K562 (cell line): ENCODE measurements around the gene TMEFF1. TPM values are rescaled to one million over a fixed set of nuclear protein-coding genes. Genes with fewer than 3 reads are reported as not detected.

ENCODE experiments used
- ATAC-seq: fragments of 200-7000 bp; cut with Tn5 transposase; 3 replicates; pipeline ENCODE4 v1.9.1; 2020; ENCODE audit warnings: moderate library complexity
- BruUV-seq: library from RNA; stranded (reverse); fragments of 400-500 nt; replicated peaks from 2 replicates; lab custom pipeline; 2021; lab: Mats Ljungman, UMichigan
- CTCF ChIA-PET: fragments of 300-600 bp; formaldehyde crosslinking; extraction: SDS; loops from one replicate; lab custom pipeline; 2021; ENCODE audit warnings: low intra/inter-chr PET ratio; lab: Yijun Ruan, JAX
- POLR2A ChIA-PET: fragments of 300-600, 350-650 bp; sonication (Branson Sonifier 250); formaldehyde crosslinking; extraction: SDS; loops from one replicate; lab custom pipeline; 2021; ENCODE audit warnings: antibody characterized with exemption, inconsistent platforms; lab: Yijun Ruan, JAX
- DNase-seq, 4 experiments: peaks; one replicate each; pipeline versions ENCODE4 v3.0.0 to v3.0.0-alpha.2; 2011 to 2018; ENCODE audit warnings: low spot score in 3 of 4, mixed read lengths in 3 of 4; ENCODE audit errors: extremely low read depth in 1 of 4
- FAIRE-seq: peaks from 2 replicates; lab custom pipeline; 2011; peaks lifted over from hg19 to GRCh38; lab: Jason Lieb, UNC
- H2AFZ ChIP-seq: 2 replicates; pipeline ENCODE4 v1.6.0; 2011; ENCODE audit warnings: low read depth, low read length, control low read depth, inconsistent platforms
- H3K27ac ChIP-seq: fragments of 200-600 bp; 3 replicates; pipeline ENCODE4 v1.8.0; 2011; ENCODE audit warnings: low read depth, mild to moderate bottlenecking, control low read depth, inconsistent platforms, low read length, moderate library complexity, mixed read lengths; ENCODE audit errors: extremely low read depth
- H3K27me3 ChIP-seq, 2 experiments: fragments of 300-600 bp in 1 of 2; 2 replicates in 1 of 2; 3 replicates in 1 of 2; pipeline versions ENCODE4 v1.6.0 to v1.8.0; 2011; ENCODE audit warnings: inconsistent platforms in 2 of 2, low read length in 2 of 2, mild to moderate bottlenecking in 1 of 2, mixed read lengths in 1 of 2, moderate library complexity in 1 of 2; ENCODE audit not compliant: control insufficient read depth in 2 of 2, insufficient read depth in 2 of 2
- H3K36me3 ChIP-seq: fragments of 300-600 bp; 3 replicates; pipeline ENCODE4 v1.8.0; 2011; ENCODE audit warnings: mild to moderate bottlenecking, low read length, inconsistent platforms; ENCODE audit not compliant: control insufficient read depth, insufficient read depth
- H3K4me1 ChIP-seq, 2 experiments: fragments of 200-600 bp in 1 of 2; replicated peaks in 1 of 2; 2 replicates in 1 of 2; 3 replicates in 1 of 2; pipeline versions ENCODE4 v1.5.1 to v1.8.0; 2011; ENCODE audit warnings: inconsistent platforms in 2 of 2, low read length in 2 of 2, mild to moderate bottlenecking in 1 of 2, mixed read lengths in 1 of 2, moderate library complexity in 1 of 2; ENCODE audit not compliant: control insufficient read depth in 2 of 2, insufficient read depth in 2 of 2
- H3K4me2 ChIP-seq: 2 replicates; pipeline ENCODE4 v1.6.1; 2011; ENCODE audit warnings: low read length, control low read depth, inconsistent platforms, mixed read lengths; ENCODE audit not compliant: insufficient read depth
- H3K4me3 ChIP-seq: fragments of 200-600 bp; sonication (generic), shearing (Covaris generic); 2 replicates; pipeline ENCODE4 v1.5.1; 2016; ENCODE audit warnings: control low read depth, inconsistent platforms
- H3K79me2 ChIP-seq: fragments of 200-600 bp; 3 replicates; pipeline ENCODE4 v1.8.0; 2011; ENCODE audit warnings: low read length, inconsistent platforms; ENCODE audit not compliant: control insufficient read depth, insufficient read depth
- H3K9ac ChIP-seq, 2 experiments: 2 replicates each; pipeline versions ENCODE4 v1.6.0 to v1.6.1; 2011; ENCODE audit warnings: low read depth in 2 of 2, low read length in 2 of 2, control low read depth in 1 of 2, inconsistent platforms in 1 of 2, mild to moderate bottlenecking in 1 of 2, mixed read lengths in 1 of 2; ENCODE audit not compliant: insufficient read depth in 1 of 2
- H3K9me1 ChIP-seq: one replicate; pipeline ENCODE4 v1.6.0; 2011; ENCODE audit warnings: inconsistent platforms, mild to moderate bottlenecking, low read length, moderate library complexity; ENCODE audit not compliant: control insufficient read depth, insufficient read depth
- H3K9me3 ChIP-seq: replicated peaks from 2 replicates; pipeline ENCODE4 v1.5.1; 2011; ENCODE audit warnings: low read depth, low read length, inconsistent platforms; ENCODE audit not compliant: control insufficient read depth, insufficient read depth
- H4K20me1 ChIP-seq: replicated peaks from 2 replicates; pipeline ENCODE4 v1.6.1; 2011; ENCODE audit warnings: low read length, inconsistent platforms, mixed read lengths; ENCODE audit not compliant: control insufficient read depth, insufficient read depth
- ATF7 ChIP-seq: fragments of 450-650 bp; IDR thresholded peaks from 2 replicates; pipeline ENCODE4 v1.7.1; 2014; ENCODE audit warnings: mild to moderate bottlenecking, moderate library complexity
- BACH1 ChIP-seq: fragments of 200-800 bp; sonication (Bioruptor generic); IDR thresholded peaks from 2 replicates; pipeline ENCODE4 v1.6.1; 2016; ENCODE audit warnings: missing genetic modification characterization, missing compliant biosample characterization
- CREM ChIP-seq: IDR thresholded peaks from 2 replicates; pipeline ENCODE4 v1.6.1; 2014; ENCODE audit warnings: antibody characterized with exemption, low read depth
- FOXJ2 ChIP-seq: fragments of 200-800 bp; sonication (Bioruptor generic); IDR thresholded peaks from 2 replicates; pipeline ENCODE4 v1.6.1; 2016; ENCODE audit warnings: missing genetic modification characterization, missing compliant biosample characterization
- IFI16 ChIP-seq: fragments of 250-450 bp; sonication (Bioruptor Pico); IDR thresholded peaks from 2 replicates; pipeline ENCODE4 v2.1.2; 2022; ENCODE audit warnings: mild to moderate bottlenecking, inconsistent platforms
- KDM1A ChIP-seq, 2 experiments: fragments of 450-650 bp; IDR thresholded peaks; 2 replicates each; pipeline ENCODE4 v1.6.1; 2016; ENCODE audit warnings: mild to moderate bottlenecking in 2 of 2
- LEF1 ChIP-seq: fragments of 450-650 bp; IDR thresholded peaks from 2 replicates; pipeline ENCODE4 v1.6.1; 2016; ENCODE audit warnings: mild to moderate bottlenecking
- MAFG ChIP-seq: fragments of 450-650 bp; conservative IDR thresholded peaks from 2 replicates; pipeline ENCODE4 v1.6.1; 2016; ENCODE audit warnings: missing genetic modification characterization, missing compliant biosample characterization
- MECOM ChIP-seq: fragments of 250-450 bp; sonication (Bioruptor Pico); IDR thresholded peaks from 2 replicates; pipeline ENCODE4 v1.8.0; 2022; ENCODE audit warnings: inconsistent platforms
- MEIS2 ChIP-seq: fragments of 450-650 bp; IDR thresholded peaks from 2 replicates; pipeline ENCODE4 v1.6.1; 2014; ENCODE audit warnings: mild to moderate bottlenecking; ENCODE audit not compliant: partially characterized antibody
- MNT ChIP-seq, 2 experiments: fragments of 450-650 bp; conservative IDR thresholded peaks; 2 replicates each; pipeline ENCODE4 v1.6.1; 2017; ENCODE audit warnings: mild to moderate bottlenecking in 2 of 2, moderate library complexity in 2 of 2
- NBN ChIP-seq: fragments of 450-650 bp; IDR thresholded peaks from 2 replicates; pipeline ENCODE4 v1.6.1; 2016; ENCODE audit warnings: low read depth, mild to moderate bottlenecking
- NR2C2 ChIP-seq, 2 experiments: fragments of 200-800 bp in 1 of 2; sonication (Bioruptor generic) in 1 of 2; sonication (generic) in 1 of 2; formaldehyde crosslinking in 1 of 2; IDR thresholded peaks; 2 replicates each; pipeline versions ENCODE4 v1.6.1 to v1.8.0; 2016 to 2022; ENCODE audit warnings: mild to moderate bottlenecking in 1 of 2, missing compliant biosample characterization in 1 of 2, missing genetic modification characterization in 1 of 2, missing genetic modification reagents in 1 of 2
- PKNOX1 ChIP-seq: fragments of 450-650 bp; IDR thresholded peaks from 2 replicates; pipeline ENCODE4 v1.6.1; 2016
- SMARCA4 ChIP-seq: fragments of 450-650 bp; IDR thresholded peaks from 2 replicates; pipeline ENCODE4 v1.6.1; 2016
- SMARCC2 ChIP-seq: fragments of 450-650 bp; IDR thresholded peaks from 2 replicates; pipeline ENCODE4 v1.6.1; 2017; ENCODE audit warnings: antibody characterized with exemption, moderate library complexity, mild to moderate bottlenecking, low read depth
- TOE1 ChIP-seq, 2 experiments: fragments of 450-650 bp in 1 of 2; sonication (generic) in 1 of 2; formaldehyde crosslinking in 1 of 2; IDR thresholded peaks; 2 replicates each; pipeline versions ENCODE4 v1.7.1 to v1.8.0; 2016 to 2022; ENCODE audit warnings: borderline replicate concordance in 2 of 2, mild to moderate bottlenecking in 2 of 2, antibody characterized with exemption in 1 of 2, inconsistent platforms in 1 of 2, low read depth in 1 of 2, missing genetic modification reagents in 1 of 2, moderate library complexity in 1 of 2
- ZNF175 ChIP-seq: fragments of 200-800 bp; sonication (Bioruptor generic); IDR thresholded peaks from 2 replicates; pipeline ENCODE4 v1.6.1; 2016; ENCODE audit warnings: low read depth, mild to moderate bottlenecking, missing genetic modification characterization, missing compliant biosample characterization
- ZNF316 ChIP-seq: fragments of 450-650 bp; IDR thresholded peaks from 2 replicates; pipeline ENCODE4 v1.6.1; 2016
- WGBS: fragments of 100-300 bp; shearing (Covaris generic); methylation state at CpG from one replicate; pipeline ENCODE4 v1.1.6; 2016; ENCODE audit warnings: low coverage, mixed read lengths; ENCODE audit not compliant: insufficient coverage; ENCODE audit errors: missing lambda C conversion rate; 5-methylcytosine and 5-hydroxymethylcytosine counted together
- in situ Hi-C: fragments of 300-500 bp; cut with MboI; formaldehyde crosslinking; loops from 4 replicates; pipeline ENCODE4 v1.15.0; 2018; ENCODE audit warnings: inconsistent platforms, mixed read lengths
- intact Hi-C: fragments of 100-400 bp; cut with micrococcal nuclease; formaldehyde crosslinking; loops from 2 replicates; pipeline ENCODE4 v1.14.2; 2022
- polyA plus RNA-seq, 8 experiments: library from polyadenylated mRNA; depleted of rRNA in 4 of 8; stranded (reverse) in 5 of 8; unstranded in 3 of 8; fragments of >200 nt; fragmentation: Nextera tagmentation in 2 of 8; fragmentation: Illumina TruSeq in 1 of 8; extraction: Ambion mirVana in 2 of 8; extraction: Trizol in 1 of 8; gene quantifications; 2 replicates each; pipeline versions ENCODE4 v1.2.1 to v1.2.3, GENCODE V29; 2011 to 2014; ENCODE audit warnings: inconsistent platforms in 1 of 8, missing spikeins in 1 of 8
- total RNA-seq, 7 experiments: library from RNA; depleted of rRNA in 6 of 7; stranded (reverse); fragments of >200 nt in 6 of 7; fragmentation: Illumina TruSeq in 2 of 7; extraction: Trizol in 2 of 7; gene quantifications; 2 replicates each; pipeline versions ENCODE4 v1.2.1 to v1.2.3, GENCODE V29; 2011 to 2021; ENCODE audit warnings: low replicate concordance in 1 of 7

The TMEFF1 gene
- total and polyA plus RNA-seq, 9 of the 15 experiments (the other 6 are each of a cell fraction or from before 2014, with no cell fraction given) = 0.07 to 1.1 (median 0.28) TPM; not detected in 2

- H3K9ac ChIP-seq = peak overlapping the region in 1 of 2 experiments; percentile 3; a peak in 1 of 4 replicates
- no peaks in the 10 kb centered on the region; the same call in 1 of the 3 replicates for H3K36me3 ChIP-seq
- WGBS = 26% methylated on average over 9 of the region's 9 CpGs
- POLR2A ChIA-PET = interaction anchor here (0.6 to 1.6 kb wide), 6 partner anchors 9 to 921 kb away, joined by 3 to 7 read pairs (median 4); no protein-coding TSS in a partner anchor
- no peaks in the 10 kb centered on the region for H3K9me3 ChIP-seq
- in situ Hi-C loops = loop anchor here (5.0 kb wide), 1 partner anchor 87 kb away; no protein-coding TSS in a partner anchor
- CTCF ChIA-PET = no interaction called here
- H3K4me1 ChIP-seq = peaks cover 7 to 34% of the 10 kb centered on the region in 2 experiments
- no peak overlapping the region; the same call in 1 of the 2 replicates for H2AFZ ChIP-seq
- no peak overlapping the region for H3K4me3 ChIP-seq
- peak in 1 of 4 experiments; percentile 42 for DNase-seq
- BruUV-seq = no TSS peak
- no peaks in the 10 kb centered on the region for H3K9me1 ChIP-seq
- peak overlapping the region; percentile 85 for H3K4me2 ChIP-seq
- no peak for FAIRE-seq
- peaks cover 39% of the 10 kb centered on the region for H3K79me2 ChIP-seq
- H4K20me1 ChIP-seq = 0 out of 2 replicates have a peak, but pooled peaks cover 3% of the 10 kb centered on the region
- H3K27me3 ChIP-seq = no peaks in the 10 kb centered on the region
- intact Hi-C loops = loop anchor here (5.0 kb wide), 2 partner anchors 77 to 168 kb away; partner anchors contain the start of gene TEX10
- H3K27ac ChIP-seq = peak overlapping the region; percentile 14; the same call in 1 of the 3 replicates
- ATAC-seq = no peak
- 0 out of 2 replicates have a peak, but pooled peaks have one; percentile 50 for TF ChIP-seq FOXJ2 (tag)
- TF ChIP-seq ZNF175 (CRISPR knock-in tag) = peak; percentile 72
- no peak for TF ChIP-seq IFI16
- 0 out of 4 replicates have a peak, but pooled peaks of 1 of the 2 experiments have one; percentile 35 for TF ChIP-seq MNT (conservative IDR thresholded peaks at IDR 0.05)
- TF ChIP-seq NR2C2 (CRISPR knock-in tag; IDR thresholded peaks at IDR 0.05) = no peak
- no peak for TF ChIP-seq NR2C2 (tag; IDR thresholded peaks at IDR 0.05)
- TF ChIP-seq KDM1A (IDR thresholded peaks at IDR 0.05) = peak in 1 of 2 experiments; percentile 38; a peak in 1 of 4 replicates
- peak; percentile 58 for TF ChIP-seq ATF7
- peak; percentile 87; the same call in 1 of the 2 replicates for TF ChIP-seq BACH1
- peak; percentile 88 for TF ChIP-seq MAFG (tag)
- no peak for TF ChIP-seq NBN
- peak; percentile 38; the same call in 1 of the 2 replicates for TF ChIP-seq TOE1 (IDR thresholded peaks at IDR 0.05; ENCODE audit: borderline replicate concordance)
- no peak for TF ChIP-seq TOE1 (CRISPR knock-in tag; IDR thresholded peaks at IDR 0.05; ENCODE audit: borderline replicate concordance, low read depth)
- peak; percentile 94 for TF ChIP-seq ZNF316
- 0 out of 2 replicates have a peak, but pooled peaks have one; percentile 21 for TF ChIP-seq LEF1
- TF ChIP-seq SMARCC2 = peak; percentile 64; the same call in 1 of the 2 replicates
- TF ChIP-seq SMARCA4 = peak; percentile 84
- peak; percentile 2 for TF ChIP-seq MEIS2
- no peak for TF ChIP-seq MECOM
- peak; percentile 33; the same call in 1 of the 2 replicates for TF ChIP-seq PKNOX1
- 0 out of 2 replicates have a peak, but pooled peaks have one; percentile 5 for TF ChIP-seq CREM
These were observed 43.9 kb upstream of the TMEFF1 start for GRCh38 chr9:100428871-100429654.
